Nucleus accumbens (tissue), 56 donors: ENCODE data around the gene TEX52.
A peak's percentile ranks its signal among the peaks of the same experiment; 100 is the strongest.

Experiments used
- DNase-seq, 56 donors: peaks; one replicate each; lab custom pipeline; 2025; lab: John Stamatoyannopoulos, UW

The TEX52 gene

DNA sequence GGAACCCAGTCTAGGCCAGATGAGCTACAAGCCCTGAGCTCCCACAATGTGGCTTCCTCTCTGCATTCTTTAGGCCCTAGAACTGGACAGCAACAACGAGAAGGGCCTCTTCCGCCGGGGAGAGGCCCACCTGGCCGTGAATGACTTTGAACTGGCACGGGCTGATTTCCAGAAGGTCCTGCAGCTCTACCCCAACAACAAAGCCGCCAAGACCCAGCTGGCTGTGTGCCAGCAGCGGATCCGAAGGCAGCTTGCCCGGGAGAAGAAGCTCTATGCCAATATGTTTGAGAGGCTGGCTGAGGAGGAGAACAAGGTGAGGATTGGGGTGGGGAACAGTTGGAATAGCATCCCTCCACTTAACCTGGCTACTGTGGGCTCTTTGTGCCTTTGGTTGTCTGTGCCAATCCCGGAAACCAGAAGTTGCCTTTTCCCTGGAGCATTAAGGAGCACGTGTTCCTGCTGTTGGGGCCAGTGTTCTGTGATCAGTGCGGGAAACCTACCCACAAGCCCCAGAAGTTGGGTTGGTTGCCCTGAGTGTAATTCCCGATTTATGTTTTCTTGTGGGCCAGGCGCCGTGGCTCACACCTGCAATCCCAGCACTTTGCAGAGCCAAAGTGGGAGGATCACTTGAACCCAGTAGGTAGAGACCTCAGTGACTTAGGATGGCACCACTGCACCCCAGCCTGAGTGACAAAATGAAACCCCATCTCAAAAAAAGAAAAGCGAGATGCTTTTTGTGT is 55.6 kb downstream of the TEX52 start:
- peak in 4 of 56 donors; percentile 7 to 39 (median 22) for DNase-seq

DNA sequence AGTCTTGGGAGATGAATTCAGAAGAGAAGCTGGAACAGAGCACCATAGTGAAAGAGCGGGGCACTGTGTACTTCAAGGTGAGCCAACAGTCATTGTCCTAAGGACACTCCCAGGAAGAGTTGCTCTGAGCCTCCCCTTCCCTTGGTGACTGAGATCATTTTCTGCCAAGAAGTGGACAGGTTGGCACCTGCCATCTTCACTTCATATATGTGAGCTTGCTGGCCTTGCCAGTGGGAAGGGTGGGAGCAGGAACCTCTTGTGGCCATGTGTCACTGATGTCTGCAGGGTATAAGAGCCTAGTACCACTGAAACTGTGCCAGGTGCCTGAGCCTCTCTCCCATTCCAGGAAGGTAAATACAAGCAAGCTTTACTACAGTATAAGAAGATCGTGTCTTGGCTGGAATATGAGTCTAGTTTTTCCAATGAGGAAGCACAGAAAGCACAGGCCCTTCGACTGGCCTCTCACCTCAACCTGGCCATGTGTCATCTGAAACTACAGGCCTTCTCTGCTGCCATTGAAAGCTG is 56.7 kb downstream of the TEX52 start:
- DNase-seq: peak in 1 of 56 donors; percentile 21
